22Rv1 (cell line): ENCODE measurements around the gene C14orf132.
"Not testable (repeated sequence)": the region's sequence is repeated elsewhere in the genome, so short reads cannot be mapped to it uniquely, and the experiment has no call there.

Experiments used
- H3K27ac ChIP-seq: fragments of 450-650 bp; 2 replicates; pipeline ENCODE4 v1.5.1; 2017
- ZFX ChIP-seq: fragments of 450-650 bp; IDR thresholded peaks from 2 replicates; pipeline ENCODE4 v1.6.1; 2017; ENCODE audit warnings: antibody characterized with exemption, borderline replicate concordance
- TF ChIP-seq, protein P1 (sequence below): fragments of 450-650 bp; IDR thresholded peaks from 2 replicates; pipeline ENCODE4 v1.5.1; 2017; ENCODE audit warnings: mild to moderate bottlenecking

C14orf132 gene

DNA sequence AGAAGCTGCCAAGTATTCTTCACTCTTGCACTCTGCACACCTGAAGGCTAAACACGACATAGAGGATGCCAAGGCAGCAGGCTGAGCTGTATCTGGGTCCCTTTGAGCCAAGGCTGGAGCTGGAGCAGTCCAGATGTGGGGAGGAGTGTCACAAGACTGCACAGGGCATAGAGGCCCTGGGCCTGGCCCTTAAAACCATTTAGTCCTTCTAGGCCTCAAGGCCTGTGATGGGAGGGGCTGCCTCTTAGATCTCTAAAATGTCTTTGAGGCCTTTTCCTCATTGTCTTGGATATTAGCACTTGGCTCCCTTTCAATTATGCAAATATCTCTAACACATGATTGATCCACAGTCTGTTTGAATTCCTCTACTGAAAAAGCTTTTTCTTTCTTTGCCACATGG lies 28.0 kb upstream of the C14orf132 start:
- H3K27ac ChIP-seq: no peak overlapping the region
- TF ChIP-seq, protein P1, sequence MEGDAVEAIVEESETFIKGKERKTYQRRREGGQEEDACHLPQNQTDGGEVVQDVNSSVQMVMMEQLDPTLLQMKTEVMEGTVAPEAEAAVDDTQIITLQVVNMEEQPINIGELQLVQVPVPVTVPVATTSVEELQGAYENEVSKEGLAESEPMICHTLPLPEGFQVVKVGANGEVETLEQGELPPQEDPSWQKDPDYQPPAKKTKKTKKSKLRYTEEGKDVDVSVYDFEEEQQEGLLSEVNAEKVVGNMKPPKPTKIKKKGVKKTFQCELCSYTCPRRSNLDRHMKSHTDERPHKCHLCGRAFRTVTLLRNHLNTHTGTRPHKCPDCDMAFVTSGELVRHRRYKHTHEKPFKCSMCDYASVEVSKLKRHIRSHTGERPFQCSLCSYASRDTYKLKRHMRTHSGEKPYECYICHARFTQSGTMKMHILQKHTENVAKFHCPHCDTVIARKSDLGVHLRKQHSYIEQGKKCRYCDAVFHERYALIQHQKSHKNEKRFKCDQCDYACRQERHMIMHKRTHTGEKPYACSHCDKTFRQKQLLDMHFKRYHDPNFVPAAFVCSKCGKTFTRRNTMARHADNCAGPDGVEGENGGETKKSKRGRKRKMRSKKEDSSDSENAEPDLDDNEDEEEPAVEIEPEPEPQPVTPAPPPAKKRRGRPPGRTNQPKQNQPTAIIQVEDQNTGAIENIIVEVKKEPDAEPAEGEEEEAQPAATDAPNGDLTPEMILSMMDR: no peak
- TF ChIP-seq ZFX: no peak

DNA sequence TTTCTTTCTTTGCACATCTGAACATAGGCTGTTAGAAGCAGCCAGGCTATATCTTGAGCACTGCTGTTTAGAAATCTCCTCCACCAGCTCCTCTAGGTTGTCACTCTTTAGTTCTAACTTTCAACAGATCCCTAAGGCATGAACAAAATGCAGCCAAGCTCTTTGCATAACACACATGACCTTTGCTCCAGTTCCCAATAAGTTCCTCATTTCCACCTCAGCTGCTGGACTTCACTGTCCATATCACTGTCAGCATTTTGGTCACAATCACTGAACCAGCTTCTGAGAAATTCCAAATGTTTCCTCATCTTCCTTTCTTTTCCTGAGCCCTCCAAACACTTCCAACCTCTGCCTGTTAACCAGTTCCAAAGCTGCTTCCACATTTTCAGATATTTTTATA lies 27.6 kb upstream of the C14orf132 start:
- TF ChIP-seq ZFX: no peak
- TF ChIP-seq, protein P1: no peak
- no peak overlapping the region for H3K27ac ChIP-seq

DNA sequence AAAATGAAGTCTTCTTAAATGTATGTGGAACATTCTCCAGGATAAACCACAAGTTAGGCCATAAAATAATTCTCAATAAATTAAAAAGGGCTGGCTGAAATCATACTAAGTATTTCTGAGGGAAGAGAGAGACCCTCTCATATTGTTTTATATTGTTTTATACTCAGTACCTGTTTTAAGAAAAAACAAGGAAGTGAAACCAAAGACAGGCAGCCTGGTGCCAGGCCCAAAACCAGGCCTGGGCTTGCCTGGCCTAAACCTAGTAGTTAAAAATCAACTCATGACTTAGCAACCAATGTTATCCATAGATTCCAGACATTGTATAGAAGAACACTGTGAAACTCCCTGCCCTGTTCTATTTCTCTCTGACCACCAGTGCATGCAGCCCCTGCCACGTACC lies 26.4 kb upstream of the C14orf132 start:
- not testable (repeated sequence) for H3K27ac ChIP-seq

DNA sequence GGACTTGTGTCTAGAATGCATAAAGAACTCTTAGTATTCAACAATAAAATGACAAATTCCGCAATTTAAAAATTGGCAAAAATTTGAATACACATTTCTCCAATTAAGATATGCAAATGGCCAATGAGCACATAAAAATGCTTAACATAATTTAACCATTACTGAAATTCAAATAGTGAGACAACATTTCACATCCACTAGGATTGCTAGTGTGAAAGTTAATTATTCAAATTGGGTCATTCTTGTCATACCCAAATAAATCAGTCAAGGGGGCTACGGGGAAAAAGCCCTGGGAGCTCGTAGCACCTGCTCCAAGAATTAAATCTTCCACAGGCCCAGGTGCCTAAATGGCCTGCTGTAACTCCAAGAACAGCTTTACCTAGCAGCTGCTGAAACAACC lies 25.0 kb upstream of the C14orf132 start:
- no peak for TF ChIP-seq ZFX
- TF ChIP-seq, protein P1: no peak
- no peak overlapping the region for H3K27ac ChIP-seq

DNA sequence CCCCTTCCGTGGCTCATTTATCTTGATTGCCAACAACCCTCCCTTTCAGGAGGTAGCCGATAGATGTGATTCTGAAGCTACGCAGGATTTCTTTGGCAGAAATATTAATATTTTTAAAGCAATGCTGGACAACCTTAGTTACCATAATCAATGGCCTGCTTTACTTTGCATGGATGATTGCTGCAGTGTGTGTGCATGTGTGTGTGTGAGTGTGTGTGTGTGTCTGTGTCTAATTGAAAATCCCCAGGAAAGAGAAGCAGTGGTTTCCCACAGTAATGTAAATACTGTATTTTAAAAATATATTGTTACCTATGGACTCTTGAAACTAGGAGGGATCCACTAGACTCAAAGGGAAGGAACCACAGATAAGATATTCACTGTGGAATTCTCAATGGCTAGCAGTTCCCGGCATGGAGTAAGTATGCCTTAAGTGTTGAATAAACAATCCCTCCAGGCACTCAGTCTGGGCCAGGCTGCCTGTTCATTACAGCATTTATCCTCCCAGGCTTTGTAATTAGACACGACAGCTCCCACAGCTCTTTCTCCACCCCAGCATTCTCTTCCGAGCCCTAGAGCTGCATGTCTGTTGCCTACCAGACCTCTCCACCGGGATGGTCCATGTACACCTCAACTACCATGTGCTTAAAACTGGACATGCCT lies 22.5 kb upstream of the C14orf132 start:
- no peak overlapping the region for H3K27ac ChIP-seq
- no peak for TF ChIP-seq ZFX
- TF ChIP-seq, protein P1: no peak

DNA sequence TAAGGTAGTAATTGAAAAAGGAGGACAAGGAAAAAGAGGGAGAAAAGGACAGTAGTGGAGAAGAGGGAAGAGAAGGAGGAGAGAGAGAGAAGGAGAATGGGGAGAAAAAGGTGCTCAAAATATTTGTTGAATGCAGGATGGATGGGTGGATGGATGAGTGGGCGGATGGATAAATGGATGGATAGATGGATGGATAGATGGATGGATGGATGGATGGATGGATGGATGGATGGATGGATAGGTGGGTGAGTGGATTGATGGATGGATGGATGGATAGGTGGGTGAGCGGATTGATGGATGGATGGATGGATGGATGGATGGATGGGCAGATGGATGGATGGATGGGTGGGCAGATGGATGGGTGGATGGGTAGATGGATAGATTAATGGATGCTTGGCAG lies 21.3 kb upstream of the C14orf132 start:
- no peak overlapping the region for H3K27ac ChIP-seq
- TF ChIP-seq ZFX: no peak
- TF ChIP-seq, protein P1: no peak

DNA sequence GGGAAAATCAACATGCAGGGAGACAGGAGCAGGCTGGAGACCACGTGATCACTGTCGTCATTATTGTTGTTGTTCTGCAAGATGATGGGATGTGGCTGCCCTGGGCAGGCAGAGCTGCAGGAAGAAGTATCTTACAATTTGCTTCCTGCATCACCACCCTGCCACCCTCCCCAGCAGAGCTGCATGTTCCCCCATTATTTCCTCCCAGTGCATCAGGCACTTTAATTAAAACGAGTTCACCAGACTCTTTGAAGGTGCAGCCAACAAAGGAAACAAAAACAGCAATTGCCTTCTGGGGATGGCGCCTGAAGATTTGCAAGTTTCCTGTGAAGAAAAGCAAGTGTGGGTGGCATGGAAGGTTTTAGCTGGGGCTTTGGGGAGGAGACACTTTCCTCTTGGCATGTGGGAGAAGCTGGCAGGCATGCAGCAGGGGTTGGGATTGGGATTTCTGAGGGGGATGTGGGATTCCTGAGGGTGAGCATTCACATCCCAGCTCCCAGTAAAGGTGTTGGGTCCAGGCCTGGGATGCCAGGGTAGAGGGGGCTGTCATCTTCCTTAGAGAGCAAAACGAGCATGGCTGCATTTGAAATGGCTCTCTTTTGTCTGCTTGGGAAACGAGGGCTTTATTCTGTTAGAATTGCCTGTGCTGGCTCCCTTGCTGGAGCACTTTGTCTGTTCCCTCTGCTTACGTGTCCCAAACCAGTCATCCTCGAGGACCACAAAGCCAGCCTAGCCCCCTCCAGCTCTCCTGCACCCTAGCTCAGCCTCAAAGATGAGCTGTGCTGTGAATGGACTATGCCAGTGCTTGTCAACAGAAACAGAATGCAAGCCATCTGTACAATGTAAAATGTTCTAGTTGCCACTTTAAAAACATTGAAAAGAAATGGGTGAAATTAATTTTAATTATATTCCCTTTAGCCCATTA lies 11.5 kb upstream of the C14orf132 start:
- TF ChIP-seq, protein P1: no peak
- TF ChIP-seq ZFX: no peak
- no peak overlapping the region for H3K27ac ChIP-seq
